ENCODE data around the gene TUBGCP6. TPM values are rescaled to one million over a fixed set of nuclear protein-coding genes. Genes with fewer than 3 reads are reported as not detected.

TUBGCP6 gene
- total and polyA plus RNA-seq, 10 of the 15 experiments (the other 5 are each of a cell fraction or from before 2014, with no cell fraction given) = 0.74 to 41.4 (median 19.4) TPM

DNA sequence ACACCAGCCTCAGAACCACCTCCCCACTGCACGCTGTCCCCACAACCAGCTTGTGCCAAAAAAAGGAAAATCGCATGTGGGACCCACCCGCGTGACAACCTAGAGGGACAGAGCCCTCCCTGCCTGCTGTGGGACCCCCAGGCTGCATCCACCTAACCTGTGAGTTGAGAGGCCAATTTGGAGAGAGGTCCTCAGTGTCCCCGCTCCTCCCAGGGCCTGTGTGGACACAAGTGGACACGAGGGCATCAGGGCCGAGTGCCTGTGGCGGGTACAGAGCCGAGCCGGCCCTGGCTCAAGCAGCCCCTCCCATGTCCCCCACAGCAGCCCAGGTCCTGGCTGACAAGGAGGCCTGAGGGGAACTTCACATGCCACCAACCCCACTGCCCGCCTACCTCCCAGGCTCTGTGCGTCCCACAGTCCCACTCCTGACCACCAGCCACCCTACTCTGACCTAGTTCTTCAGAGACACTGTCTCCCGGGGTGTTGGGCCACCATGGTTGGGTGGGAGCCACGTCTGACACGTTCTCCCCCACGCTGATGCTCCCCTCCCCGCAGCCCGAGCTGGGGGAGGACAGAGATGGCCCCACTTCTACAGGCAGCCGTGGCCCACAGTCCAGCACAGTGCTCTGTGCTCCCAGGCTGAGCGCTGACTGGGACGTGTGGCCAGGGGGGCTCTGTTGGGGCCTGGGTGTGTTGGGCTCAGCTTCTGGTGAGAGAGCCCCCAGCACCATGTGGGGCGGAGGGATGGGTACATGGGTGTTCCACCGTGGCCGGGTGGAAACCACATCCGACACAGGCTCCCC, 24.8 kb downstream of the TUBGCP6 start:
- TF ChIP-seq HDGF (IDR thresholded peaks at IDR 0.05) = no peak
- TF ChIP-seq ZSCAN29 (IDR thresholded peaks at IDR 0.05) = no peak
- no peak for TF ChIP-seq SMC3 (IDR thresholded peaks at IDR 0.05; ENCODE audit: borderline replicate concordance, low read length)
- TF ChIP-seq ZNF384 (IDR thresholded peaks at IDR 0.05; ENCODE audit: borderline replicate concordance, low read depth, low read length) = no peak
- TF ChIP-seq RAD51 (IDR thresholded peaks at IDR 0.05) = no peak
- TF ChIP-seq TARDBP (IDR thresholded peaks at IDR 0.05; ENCODE audit: borderline replicate concordance) = no peak
- no peak for TF ChIP-seq CHD4 (IDR thresholded peaks at IDR 0.05)
- TF ChIP-seq, protein P1, sequence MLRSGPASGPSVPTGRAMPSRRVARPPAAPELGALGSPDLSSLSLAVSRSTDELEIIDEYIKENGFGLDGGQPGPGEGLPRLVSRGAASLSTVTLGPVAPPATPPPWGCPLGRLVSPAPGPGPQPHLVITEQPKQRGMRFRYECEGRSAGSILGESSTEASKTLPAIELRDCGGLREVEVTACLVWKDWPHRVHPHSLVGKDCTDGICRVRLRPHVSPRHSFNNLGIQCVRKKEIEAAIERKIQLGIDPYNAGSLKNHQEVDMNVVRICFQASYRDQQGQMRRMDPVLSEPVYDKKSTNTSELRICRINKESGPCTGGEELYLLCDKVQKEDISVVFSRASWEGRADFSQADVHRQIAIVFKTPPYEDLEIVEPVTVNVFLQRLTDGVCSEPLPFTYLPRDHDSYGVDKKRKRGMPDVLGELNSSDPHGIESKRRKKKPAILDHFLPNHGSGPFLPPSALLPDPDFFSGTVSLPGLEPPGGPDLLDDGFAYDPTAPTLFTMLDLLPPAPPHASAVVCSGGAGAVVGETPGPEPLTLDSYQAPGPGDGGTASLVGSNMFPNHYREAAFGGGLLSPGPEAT (IDR thresholded peaks at IDR 0.05; ENCODE audit: low read depth) = no peak
- no peak for TF ChIP-seq MEF2A (IDR thresholded peaks at IDR 0.05; ENCODE audit: insufficient read depth, low read depth, low read length)
- TF ChIP-seq ZNF622 (IDR thresholded peaks at IDR 0.05) = no peak
- Histone ChIP-seq H3K9ac (ENCODE audit: control insufficient read depth, insufficient read depth, low read length) (no peak overlapping the region), H3K4me3 (no peak overlapping the region), H4K20me1 (ENCODE audit: control insufficient read depth, insufficient read depth) (no peaks in the 10 kb centered on the region), H3K9me3 (replicated peaks; ENCODE audit: control insufficient read depth, insufficient read depth, low read length) (no peaks in the 10 kb centered on the region), H3K4me1 (ENCODE audit: control insufficient read depth, insufficient read depth, low read length) (no peaks in the 10 kb centered on the region), H3K27ac (ENCODE audit: control insufficient read depth, insufficient read depth) (no peak overlapping the region), H2AFZ (ENCODE audit: control insufficient read depth, low read depth, low read length) (no peak overlapping the region), H3K27me3 (replicated peaks in 1 of 2; ENCODE audit: control insufficient read depth in 2 of 2, insufficient read depth in 2 of 2, low read length in 1 of 2) (no peaks in the 10 kb centered on the region), H3K4me2 (ENCODE audit: control insufficient read depth, insufficient read depth) (no peak overlapping the region), H3K36me3 (ENCODE audit: control insufficient read depth in 2 of 2, insufficient read depth in 2 of 2, low read length in 1 of 2) (peaks cover 19 to 65% of the 10 kb centered on the region in 2 experiments; a peak in 3 of 4 replicates), H3K79me2 (ENCODE audit: control insufficient read depth, insufficient read depth, low read length) (no peaks in the 10 kb centered on the region; the same call in 1 of the 2 replicates)
- no TSS peak for BruUV-seq (replicated peaks)
- SMC1A ChIA-PET (ENCODE audit: uncharacterized antibody, unreplicated experiment) = no interaction called here
- WGBS (ENCODE audit: insufficient coverage, insufficient replicate concordance, low lambda C conversion rate, missing lambda C conversion rate) = 94% methylated on average over 25 of the region's 25 CpGs
- CTCF ChIA-PET = no interaction called here
- FAIRE-seq (no peak), ATAC-seq (no peak), DNase-seq (ENCODE audit: low read depth, low spot score) (no peak)
- RAD21 ChIA-PET (ENCODE audit: unreplicated experiment) = no interaction called here
- in situ Hi-C loops (cut with MboI) = no loop called here
- POLR2A ChIA-PET = no interaction called here
- intact Hi-C loops (cut with micrococcal nuclease; ENCODE audit: unreplicated experiment) = no loop called here
